ENCODE results near the gene CELF4.

CELF4 gene

GRCh38 chr18:37332628-37333420, 232.8 kb downstream of the CELF4 start:
- DNase-seq (ENCODE audit: low spot score) = no peak
- in situ Hi-C loops (cut with MboI; ENCODE audit: low pct_unique_long_range_greater_than_20kb, low sequenced_read_pairs, unreplicated experiment) = loop anchor here (25.0 kb wide), 1 partner anchor 396 kb away; no protein-coding TSS in a partner anchor
- TF ChIP-seq CTCF (IDR thresholded peaks at IDR 0.05; ENCODE audit: extremely low read depth, insufficient read depth, missing control alignments) = no peak

GRCh38 chr18:37332219-37332618, 233.4 kb downstream of the CELF4 start:
- DNase-seq (ENCODE audit: low spot score) = no peak
- TF ChIP-seq CTCF (IDR thresholded peaks at IDR 0.05; ENCODE audit: extremely low read depth, insufficient read depth, missing control alignments) = no peak
- in situ Hi-C loops (cut with MboI; ENCODE audit: low pct_unique_long_range_greater_than_20kb, low sequenced_read_pairs, unreplicated experiment) = loop anchor here (25.0 kb wide), 1 partner anchor 395 kb away; no protein-coding TSS in a partner anchor

- in situ Hi-C loops (cut with MboI; ENCODE audit: low pct_unique_long_range_greater_than_20kb, low sequenced_read_pairs, unreplicated experiment) = loop anchor here (25.0 kb wide), 1 partner anchor 393 kb away; no protein-coding TSS in a partner anchor
- no peak for DNase-seq (ENCODE audit: low spot score)
- no peak for TF ChIP-seq CTCF (IDR thresholded peaks at IDR 0.05; ENCODE audit: extremely low read depth, insufficient read depth, missing control alignments)
These were observed 235.4 kb downstream of the CELF4 start for GRCh38 chr18:37330173-37330572.

GRCh38 chr18:37328946-37329719, 236.5 kb downstream of the CELF4 start:
- no peak for DNase-seq (ENCODE audit: low spot score)
- TF ChIP-seq CTCF (IDR thresholded peaks at IDR 0.05; ENCODE audit: extremely low read depth, insufficient read depth, missing control alignments) = no peak
- in situ Hi-C loops (cut with MboI; ENCODE audit: low pct_unique_long_range_greater_than_20kb, low sequenced_read_pairs, unreplicated experiment) = loop anchor here (25.0 kb wide), 1 partner anchor 392 kb away; no protein-coding TSS in a partner anchor

GRCh38 chr18:37327063-37327577, 238.5 kb downstream of the CELF4 start:
- in situ Hi-C loops (cut with MboI; ENCODE audit: low pct_unique_long_range_greater_than_20kb, low sequenced_read_pairs, unreplicated experiment) = loop anchor here (25.0 kb wide), 1 partner anchor 390 kb away; no protein-coding TSS in a partner anchor
- no peak for TF ChIP-seq CTCF (IDR thresholded peaks at IDR 0.05; ENCODE audit: extremely low read depth, insufficient read depth, missing control alignments)
- no peak for DNase-seq (ENCODE audit: low spot score)

- in situ Hi-C loops (cut with MboI; ENCODE audit: low pct_unique_long_range_greater_than_20kb, low sequenced_read_pairs, unreplicated experiment) = no loop called here
- peak; percentile 65 for DNase-seq (ENCODE audit: low spot score)
- TF ChIP-seq CTCF (IDR thresholded peaks at IDR 0.05; ENCODE audit: extremely low read depth, insufficient read depth, missing control alignments) = peak; percentile 74
These were observed 243.0 kb downstream of the CELF4 start for GRCh38 chr18:37322492-37323035.
